K562 (cell line): ENCODE measurements around the gene CAMK2B. TPM values are rescaled to one million over a fixed set of nuclear protein-coding genes. Genes with fewer than 3 reads are reported as not detected.
A peak's percentile ranks its signal among the peaks of the same experiment; 100 is the strongest.

Experiments
- MEF2A ChIP-seq: IDR thresholded peaks from 2 replicates; pipeline ENCODE4 v1.6.1; 2011; ENCODE audit warnings: low read depth, mild to moderate bottlenecking, low read length, moderate library complexity; ENCODE audit not compliant: control insufficient read depth
- MTF1 ChIP-seq: fragments of 250-450 bp; sonication (Bioruptor Pico); IDR thresholded peaks from 2 replicates; pipeline ENCODE4 v1.9.0; 2021; ENCODE audit warnings: moderate library complexity, mild to moderate bottlenecking, inconsistent platforms, borderline replicate concordance
- POLR2AphosphoS5 ChIP-seq: IDR thresholded peaks from 2 replicates; pipeline ENCODE4 v1.6.1; 2011; ENCODE audit warnings: mild to moderate bottlenecking, low read depth, low read length, moderate library complexity; ENCODE audit not compliant: control insufficient read depth, insufficient read depth
- RERE ChIP-seq: sonication (generic); formaldehyde crosslinking; IDR thresholded peaks from 2 replicates; pipeline ENCODE4 v1.8.0; 2023; ENCODE audit warnings: missing genetic modification reagents, mild to moderate bottlenecking, borderline replicate concordance
- SMAD3 ChIP-seq: fragments of 450-650 bp; formaldehyde crosslinking; conservative IDR thresholded peaks from 2 replicates; pipeline ENCODE4 v1.4.0; 2020; ENCODE audit warnings: mild to moderate bottlenecking
- SMC3 ChIP-seq: conservative IDR thresholded peaks from 2 replicates; pipeline ENCODE4 v1.6.1; 2011; ENCODE audit warnings: low read depth, low read length, improper control_type of control experiment; ENCODE audit not compliant: insufficient read depth
- TEAD4 ChIP-seq, 2 experiments: sonication (generic) in 1 of 2; formaldehyde crosslinking in 1 of 2; IDR thresholded peaks; 2 replicates each; pipeline versions ENCODE4 v1.6.1 to v1.8.0; 2012 to 2022; ENCODE audit warnings: borderline replicate concordance in 1 of 2, inconsistent platforms in 1 of 2, low read length in 1 of 2, mild to moderate bottlenecking in 1 of 2, missing genetic modification reagents in 1 of 2
- TSHZ1 ChIP-seq: fragments of 250-450 bp; sonication (Bioruptor Pico); IDR thresholded peaks from 2 replicates; pipeline ENCODE4 v1.4.0; 2020; ENCODE audit warnings: mild to moderate bottlenecking, moderate library complexity
- ZNF277 ChIP-seq: fragments of 250-450 bp; sonication (Bioruptor Pico); IDR thresholded peaks from 2 replicates; pipeline ENCODE4 v1.8.0; 2022; ENCODE audit warnings: inconsistent platforms, mild to moderate bottlenecking, moderate library complexity, borderline replicate concordance
- polyA plus RNA-seq, 8 experiments: library from polyadenylated mRNA; depleted of rRNA in 4 of 8; stranded (reverse) in 5 of 8; unstranded in 3 of 8; fragments of >200 nt; fragmentation: Nextera tagmentation in 2 of 8; fragmentation: Illumina TruSeq in 1 of 8; extraction: Ambion mirVana in 2 of 8; extraction: Trizol in 1 of 8; gene quantifications; 2 replicates each; pipeline versions ENCODE4 v1.2.1 to v1.2.3, GENCODE V29; 2011 to 2014; ENCODE audit warnings: inconsistent platforms in 1 of 8, missing spikeins in 1 of 8
- total RNA-seq, 7 experiments: library from RNA; depleted of rRNA in 6 of 7; stranded (reverse); fragments of >200 nt in 6 of 7; fragmentation: Illumina TruSeq in 2 of 7; extraction: Trizol in 2 of 7; gene quantifications; 2 replicates each; pipeline versions ENCODE4 v1.2.1 to v1.2.3, GENCODE V29; 2011 to 2021; ENCODE audit warnings: low replicate concordance in 1 of 7
- TF ChIP-seq, protein P1 (sequence below), 2 experiments: fragments of 450-650 bp; IDR thresholded peaks; 2 replicates each; pipeline ENCODE4 v1.6.1; 2018; ENCODE audit warnings: mild to moderate bottlenecking in 2 of 2, low read depth in 1 of 2; ENCODE audit not compliant: partially characterized antibody in 2 of 2

The CAMK2B gene
- total and polyA plus RNA-seq, 9 of the 15 experiments (the other 6 are each of a cell fraction or from before 2014, with no cell fraction given), result 0.04 to 0.09 (median 0.05) TPM; not detected in 4

DNA sequence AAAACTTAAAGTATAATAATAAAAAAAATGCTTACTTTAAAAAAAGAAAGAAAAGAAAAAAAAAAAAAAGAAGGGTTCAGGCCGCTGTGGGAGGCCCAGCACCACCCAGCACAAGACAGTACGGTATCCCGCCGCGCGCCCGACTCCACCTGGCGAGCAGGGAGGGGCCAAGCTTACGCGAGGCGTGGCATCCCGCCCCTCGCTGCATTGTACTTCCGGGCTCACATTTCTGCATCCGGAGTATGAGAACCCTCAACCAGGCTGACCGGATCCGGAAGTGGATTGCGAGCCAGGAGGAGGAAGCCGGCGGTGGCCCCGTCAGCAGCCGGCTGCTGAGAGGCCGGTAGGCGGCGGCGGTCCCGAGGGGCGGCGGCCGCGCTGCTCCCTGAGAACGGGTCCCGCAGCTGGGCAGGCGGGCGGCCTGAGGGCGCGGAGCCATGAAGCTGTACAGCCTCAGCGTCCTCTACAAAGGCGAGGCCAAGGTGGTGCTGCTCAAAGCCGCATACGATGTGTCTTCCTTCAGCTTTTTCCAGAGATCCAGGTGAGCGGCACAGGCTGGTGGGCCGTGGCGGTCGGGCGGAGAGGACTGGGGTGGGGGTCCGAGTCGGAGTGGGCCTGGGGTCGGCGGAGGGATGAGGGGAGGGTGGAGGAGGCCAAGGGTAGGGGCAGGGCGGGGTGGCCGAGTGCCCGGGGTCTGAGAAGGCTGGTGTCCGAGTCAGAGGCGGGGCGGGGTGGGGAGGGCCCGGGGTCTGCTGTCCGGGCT lies 124.5 kb downstream of the CAMK2B start, which contains the start of gene YKT6 (continued):
- TF ChIP-seq, protein P1, sequence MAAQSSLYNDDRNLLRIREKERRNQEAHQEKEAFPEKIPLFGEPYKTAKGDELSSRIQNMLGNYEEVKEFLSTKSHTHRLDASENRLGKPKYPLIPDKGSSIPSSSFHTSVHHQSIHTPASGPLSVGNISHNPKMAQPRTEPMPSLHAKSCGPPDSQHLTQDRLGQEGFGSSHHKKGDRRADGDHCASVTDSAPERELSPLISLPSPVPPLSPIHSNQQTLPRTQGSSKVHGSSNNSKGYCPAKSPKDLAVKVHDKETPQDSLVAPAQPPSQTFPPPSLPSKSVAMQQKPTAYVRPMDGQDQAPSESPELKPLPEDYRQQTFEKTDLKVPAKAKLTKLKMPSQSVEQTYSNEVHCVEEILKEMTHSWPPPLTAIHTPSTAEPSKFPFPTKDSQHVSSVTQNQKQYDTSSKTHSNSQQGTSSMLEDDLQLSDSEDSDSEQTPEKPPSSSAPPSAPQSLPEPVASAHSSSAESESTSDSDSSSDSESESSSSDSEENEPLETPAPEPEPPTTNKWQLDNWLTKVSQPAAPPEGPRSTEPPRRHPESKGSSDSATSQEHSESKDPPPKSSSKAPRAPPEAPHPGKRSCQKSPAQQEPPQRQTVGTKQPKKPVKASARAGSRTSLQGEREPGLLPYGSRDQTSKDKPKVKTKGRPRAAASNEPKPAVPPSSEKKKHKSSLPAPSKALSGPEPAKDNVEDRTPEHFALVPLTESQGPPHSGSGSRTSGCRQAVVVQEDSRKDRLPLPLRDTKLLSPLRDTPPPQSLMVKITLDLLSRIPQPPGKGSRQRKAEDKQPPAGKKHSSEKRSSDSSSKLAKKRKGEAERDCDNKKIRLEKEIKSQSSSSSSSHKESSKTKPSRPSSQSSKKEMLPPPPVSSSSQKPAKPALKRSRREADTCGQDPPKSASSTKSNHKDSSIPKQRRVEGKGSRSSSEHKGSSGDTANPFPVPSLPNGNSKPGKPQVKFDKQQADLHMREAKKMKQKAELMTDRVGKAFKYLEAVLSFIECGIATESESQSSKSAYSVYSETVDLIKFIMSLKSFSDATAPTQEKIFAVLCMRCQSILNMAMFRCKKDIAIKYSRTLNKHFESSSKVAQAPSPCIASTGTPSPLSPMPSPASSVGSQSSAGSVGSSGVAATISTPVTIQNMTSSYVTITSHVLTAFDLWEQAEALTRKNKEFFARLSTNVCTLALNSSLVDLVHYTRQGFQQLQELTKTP (IDR thresholded peaks at IDR 0.05; ENCODE audit: low read depth in 1 of 2, partially characterized antibody in 2 of 2), result peak in 1 of 2 experiments; percentile 26
- TF ChIP-seq MTF1, result no peak
- TF ChIP-seq TSHZ1 (CRISPR knock-in tag), result no peak
- no peak for TF ChIP-seq ZNF277 (CRISPR knock-in tag)
- no peak for TF ChIP-seq TEAD4 (IDR thresholded peaks at IDR 0.05; ENCODE audit: low read length)
- no peak for TF ChIP-seq TEAD4 (CRISPR knock-in tag; IDR thresholded peaks at IDR 0.05; ENCODE audit: borderline replicate concordance)
- TF ChIP-seq POLR2AphosphoS5, result peak; percentile 69; the same call in 1 of the 2 replicates
- no peak for TF ChIP-seq RERE (CRISPR knock-in tag)
- peak; percentile 36; the same call in 1 of the 2 replicates for TF ChIP-seq SMC3
- no peak for TF ChIP-seq MEF2A
- TF ChIP-seq SMAD3 (CRISPR knock-in tag), result no peak
